ENCODE data around the gene ING4. TPM values are rescaled to one million over a fixed set of nuclear protein-coding genes. Genes with fewer than 3 reads are reported as not detected.
A peak's percentile ranks its signal among the peaks of the same experiment; 100 is the strongest.

Gene ING4
- total RNA-seq, 1 experiment from 2014 or later: 23.0 TPM

- Mint-ChIP-seq H3K4me3 (no peak overlapping the region; the same call in none of the 2 replicates), H3K27me3 (ENCODE audit: low read depth) (no peaks in the 10 kb centered on the region), H3K4me1 (peaks cover 27% of the 10 kb centered on the region), H3K36me3 (peaks cover 61% of the 10 kb centered on the region), H3K9me3 (no peaks in the 10 kb centered on the region), H3K27ac (peak overlapping the region; percentile 82)
- DNase-seq (ENCODE audit: low spot score) (no peak), ATAC-seq (no peak)
- CTCF ChIA-PET: interaction anchor here (0.7 to 1.3 kb wide), 7 partner anchors 8 to 185 kb away, joined by 3 to 4 read pairs (median 3); partner anchors contain the start of gene CD4
- no peak for TF ChIP-seq ZNF416 (CRISPR knock-in tag; IDR thresholded peaks at IDR 0.05)
- no peak for TF ChIP-seq ZNF671 (CRISPR knock-in tag; IDR thresholded peaks at IDR 0.05)
- TF ChIP-seq JUN (CRISPR knock-in tag; IDR thresholded peaks at IDR 0.05): no peak
- TF ChIP-seq ETV6 (CRISPR knock-in tag; IDR thresholded peaks at IDR 0.05): no peak
- TF ChIP-seq, protein P1, sequence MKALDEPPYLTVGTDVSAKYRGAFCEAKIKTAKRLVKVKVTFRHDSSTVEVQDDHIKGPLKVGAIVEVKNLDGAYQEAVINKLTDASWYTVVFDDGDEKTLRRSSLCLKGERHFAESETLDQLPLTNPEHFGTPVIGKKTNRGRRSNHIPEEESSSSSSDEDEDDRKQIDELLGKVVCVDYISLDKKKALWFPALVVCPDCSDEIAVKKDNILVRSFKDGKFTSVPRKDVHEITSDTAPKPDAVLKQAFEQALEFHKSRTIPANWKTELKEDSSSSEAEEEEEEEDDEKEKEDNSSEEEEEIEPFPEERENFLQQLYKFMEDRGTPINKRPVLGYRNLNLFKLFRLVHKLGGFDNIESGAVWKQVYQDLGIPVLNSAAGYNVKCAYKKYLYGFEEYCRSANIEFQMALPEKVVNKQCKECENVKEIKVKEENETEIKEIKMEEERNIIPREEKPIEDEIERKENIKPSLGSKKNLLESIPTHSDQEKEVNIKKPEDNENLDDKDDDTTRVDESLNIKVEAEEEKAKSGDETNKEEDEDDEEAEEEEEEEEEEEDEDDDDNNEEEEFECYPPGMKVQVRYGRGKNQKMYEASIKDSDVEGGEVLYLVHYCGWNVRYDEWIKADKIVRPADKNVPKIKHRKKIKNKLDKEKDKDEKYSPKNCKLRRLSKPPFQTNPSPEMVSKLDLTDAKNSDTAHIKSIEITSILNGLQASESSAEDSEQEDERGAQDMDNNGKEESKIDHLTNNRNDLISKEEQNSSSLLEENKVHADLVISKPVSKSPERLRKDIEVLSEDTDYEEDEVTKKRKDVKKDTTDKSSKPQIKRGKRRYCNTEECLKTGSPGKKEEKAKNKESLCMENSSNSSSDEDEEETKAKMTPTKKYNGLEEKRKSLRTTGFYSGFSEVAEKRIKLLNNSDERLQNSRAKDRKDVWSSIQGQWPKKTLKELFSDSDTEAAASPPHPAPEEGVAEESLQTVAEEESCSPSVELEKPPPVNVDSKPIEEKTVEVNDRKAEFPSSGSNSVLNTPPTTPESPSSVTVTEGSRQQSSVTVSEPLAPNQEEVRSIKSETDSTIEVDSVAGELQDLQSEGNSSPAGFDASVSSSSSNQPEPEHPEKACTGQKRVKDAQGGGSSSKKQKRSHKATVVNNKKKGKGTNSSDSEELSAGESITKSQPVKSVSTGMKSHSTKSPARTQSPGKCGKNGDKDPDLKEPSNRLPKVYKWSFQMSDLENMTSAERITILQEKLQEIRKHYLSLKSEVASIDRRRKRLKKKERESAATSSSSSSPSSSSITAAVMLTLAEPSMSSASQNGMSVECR (CRISPR knock-in tag; IDR thresholded peaks at IDR 0.05; ENCODE audit: borderline replicate concordance): no peak
- POLR2A ChIA-PET: interaction anchor here (0.6 kb wide), 1 partner anchor 36 kb away, joined by 6 read pairs; the partner anchor contains the start of gene NOP2
Observed at GRCh38 chr12:6604259-6605029, 58.5 kb downstream of the ING4 start.

DNA sequence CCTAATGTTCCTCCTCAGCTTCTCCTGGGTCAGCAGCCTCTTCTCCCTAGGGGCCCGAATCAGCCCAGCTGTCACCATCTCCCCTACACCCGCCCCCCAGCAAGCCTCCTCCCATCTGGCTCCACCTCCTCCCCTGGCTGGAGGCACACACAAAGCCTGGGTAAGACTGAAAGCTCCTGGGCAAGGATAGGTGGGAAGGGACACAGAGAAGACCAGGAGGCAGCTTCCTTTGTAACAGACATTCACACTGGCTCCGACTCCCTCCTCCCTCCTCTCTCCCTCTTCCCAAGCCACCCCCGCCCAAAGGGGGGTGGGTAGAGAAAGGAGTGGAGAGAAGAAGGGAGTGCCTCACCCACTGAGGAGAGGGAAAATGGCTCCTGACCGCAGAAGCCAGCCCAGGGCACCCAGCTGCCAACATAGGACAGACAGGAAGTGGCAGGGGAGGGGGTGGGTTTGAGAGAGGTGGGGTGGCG is 59.8 kb downstream of the ING4 start:
- Mint-ChIP-seq H3K4me3 (peak overlapping the region; percentile 37; the same call in 1 of the 2 replicates), H3K9me3 (no peaks in the 10 kb centered on the region), H3K36me3 (peaks cover 72% of the 10 kb centered on the region), H3K4me1 (peaks cover 27% of the 10 kb centered on the region), H3K27ac (no peak overlapping the region), H3K27me3 (ENCODE audit: low read depth) (no peaks in the 10 kb centered on the region)
- ChIA-PET CTCF (interaction anchor here (0.6 to 1.7 kb wide), 5 partner anchors 16 to 281 kb away, joined by 3 to 5 read pairs (median 4); partner anchors contain the start of gene ZNF384), POLR2A (no interaction called here)
- ATAC-seq: no peak
- TF ChIP-seq PRDM15 (CRISPR knock-in tag; IDR thresholded peaks at IDR 0.05) (peak; percentile 75), MLX (CRISPR knock-in tag; IDR thresholded peaks at IDR 0.05) (no peak)
- no peak for DNase-seq (ENCODE audit: low spot score)

GRCh38 chr12:6602526-6602925 is 60.4 kb downstream of the ING4 start:
- CTCF ChIA-PET: interaction anchor here (1.2 to 1.7 kb wide), 3 partner anchors 15 to 86 kb away, joined by 4 to 5 read pairs (median 4); partner anchors contain the start of gene ZNF384
- Mint-ChIP-seq H3K36me3 (peaks cover 78% of the 10 kb centered on the region), H3K27ac (0 out of 2 replicates have a peak overlapping the region, but pooled peaks have one; percentile 17)
- TF ChIP-seq, protein P2, sequence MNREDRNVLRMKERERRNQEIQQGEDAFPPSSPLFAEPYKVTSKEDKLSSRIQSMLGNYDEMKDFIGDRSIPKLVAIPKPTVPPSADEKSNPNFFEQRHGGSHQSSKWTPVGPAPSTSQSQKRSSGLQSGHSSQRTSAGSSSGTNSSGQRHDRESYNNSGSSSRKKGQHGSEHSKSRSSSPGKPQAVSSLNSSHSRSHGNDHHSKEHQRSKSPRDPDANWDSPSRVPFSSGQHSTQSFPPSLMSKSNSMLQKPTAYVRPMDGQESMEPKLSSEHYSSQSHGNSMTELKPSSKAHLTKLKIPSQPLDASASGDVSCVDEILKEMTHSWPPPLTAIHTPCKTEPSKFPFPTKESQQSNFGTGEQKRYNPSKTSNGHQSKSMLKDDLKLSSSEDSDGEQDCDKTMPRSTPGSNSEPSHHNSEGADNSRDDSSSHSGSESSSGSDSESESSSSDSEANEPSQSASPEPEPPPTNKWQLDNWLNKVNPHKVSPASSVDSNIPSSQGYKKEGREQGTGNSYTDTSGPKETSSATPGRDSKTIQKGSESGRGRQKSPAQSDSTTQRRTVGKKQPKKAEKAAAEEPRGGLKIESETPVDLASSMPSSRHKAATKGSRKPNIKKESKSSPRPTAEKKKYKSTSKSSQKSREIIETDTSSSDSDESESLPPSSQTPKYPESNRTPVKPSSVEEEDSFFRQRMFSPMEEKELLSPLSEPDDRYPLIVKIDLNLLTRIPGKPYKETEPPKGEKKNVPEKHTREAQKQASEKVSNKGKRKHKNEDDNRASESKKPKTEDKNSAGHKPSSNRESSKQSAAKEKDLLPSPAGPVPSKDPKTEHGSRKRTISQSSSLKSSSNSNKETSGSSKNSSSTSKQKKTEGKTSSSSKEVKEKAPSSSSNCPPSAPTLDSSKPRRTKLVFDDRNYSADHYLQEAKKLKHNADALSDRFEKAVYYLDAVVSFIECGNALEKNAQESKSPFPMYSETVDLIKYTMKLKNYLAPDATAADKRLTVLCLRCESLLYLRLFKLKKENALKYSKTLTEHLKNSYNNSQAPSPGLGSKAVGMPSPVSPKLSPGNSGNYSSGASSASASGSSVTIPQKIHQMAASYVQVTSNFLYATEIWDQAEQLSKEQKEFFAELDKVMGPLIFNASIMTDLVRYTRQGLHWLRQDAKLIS (CRISPR knock-in tag; IDR thresholded peaks at IDR 0.05; ENCODE audit: borderline replicate concordance): no peak
- TF ChIP-seq ZNF423 (CRISPR knock-in tag; IDR thresholded peaks at IDR 0.05) (no peak), ZNF396 (CRISPR knock-in tag; IDR thresholded peaks at IDR 0.05; ENCODE audit: borderline replicate concordance) (no peak), USF2 (CRISPR knock-in tag; IDR thresholded peaks at IDR 0.05) (no peak), ELF4 (CRISPR knock-in tag; IDR thresholded peaks at IDR 0.05; ENCODE audit: low read depth) (no peak), IRF2 (CRISPR knock-in tag; IDR thresholded peaks at IDR 0.05; ENCODE audit: borderline replicate concordance, low read depth) (no peak)
- TF ChIP-seq, protein P3, sequence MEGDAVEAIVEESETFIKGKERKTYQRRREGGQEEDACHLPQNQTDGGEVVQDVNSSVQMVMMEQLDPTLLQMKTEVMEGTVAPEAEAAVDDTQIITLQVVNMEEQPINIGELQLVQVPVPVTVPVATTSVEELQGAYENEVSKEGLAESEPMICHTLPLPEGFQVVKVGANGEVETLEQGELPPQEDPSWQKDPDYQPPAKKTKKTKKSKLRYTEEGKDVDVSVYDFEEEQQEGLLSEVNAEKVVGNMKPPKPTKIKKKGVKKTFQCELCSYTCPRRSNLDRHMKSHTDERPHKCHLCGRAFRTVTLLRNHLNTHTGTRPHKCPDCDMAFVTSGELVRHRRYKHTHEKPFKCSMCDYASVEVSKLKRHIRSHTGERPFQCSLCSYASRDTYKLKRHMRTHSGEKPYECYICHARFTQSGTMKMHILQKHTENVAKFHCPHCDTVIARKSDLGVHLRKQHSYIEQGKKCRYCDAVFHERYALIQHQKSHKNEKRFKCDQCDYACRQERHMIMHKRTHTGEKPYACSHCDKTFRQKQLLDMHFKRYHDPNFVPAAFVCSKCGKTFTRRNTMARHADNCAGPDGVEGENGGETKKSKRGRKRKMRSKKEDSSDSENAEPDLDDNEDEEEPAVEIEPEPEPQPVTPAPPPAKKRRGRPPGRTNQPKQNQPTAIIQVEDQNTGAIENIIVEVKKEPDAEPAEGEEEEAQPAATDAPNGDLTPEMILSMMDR (IDR thresholded peaks at IDR 0.05): no peak

More at GRCh38 chr12:6602526-6602925, 60.4 kb downstream of the ING4 start:
- ATAC-seq (no peak), DNase-seq (ENCODE audit: low spot score) (no peak)
- no peaks in the 10 kb centered on the region for H3K27me3 Mint-ChIP-seq (ENCODE audit: low read depth)
- POLR2A ChIA-PET: no interaction called here
- H3K4me3 Mint-ChIP-seq: no peak overlapping the region
- no peaks in the 10 kb centered on the region for H3K9me3 Mint-ChIP-seq
- peaks cover 27% of the 10 kb centered on the region for H3K4me1 Mint-ChIP-seq
